ENCODE data around the gene PIP5KL1. TPM values are rescaled to one million over a fixed set of nuclear protein-coding genes. Genes with fewer than 3 reads are reported as not detected.
A peak's percentile ranks its signal among the peaks of the same experiment; 100 is the strongest.

PIP5KL1 gene
- total and polyA plus RNA-seq, 2 donors: 0.48 to 1.4 TPM

- Histone ChIP-seq H3K4me3 (ENCODE audit: low read depth, low read length) (no peak overlapping the region), H3K27ac (ENCODE audit: low read depth) (no peak overlapping the region), H3K4me1 (ENCODE audit: insufficient read depth) (no peaks in the 10 kb centered on the region), H3K36me3 (ENCODE audit: insufficient read depth) (no peaks in the 10 kb centered on the region)
- DNase-seq (ENCODE audit: extremely low spot score): no peak
- 68% methylated on average over 3 of the region's 3 CpGs for WGBS
Measured at GRCh38 chr9:127962278-127962677, 31.7 kb upstream of the PIP5KL1 start.

GRCh38 chr9:127961613-127962155 is 31.1 kb upstream of the PIP5KL1 start:
- no peaks in the 10 kb centered on the region for H3K36me3 ChIP-seq (ENCODE audit: insufficient read depth)
- no peak for DNase-seq (ENCODE audit: extremely low spot score)
- 91% methylated on average over 13 of the region's 13 CpGs for WGBS
- H3K27ac ChIP-seq (ENCODE audit: low read depth): no peak overlapping the region
- H3K4me3 ChIP-seq (ENCODE audit: low read depth, low read length): no peak overlapping the region
- no peaks in the 10 kb centered on the region for H3K4me1 ChIP-seq (ENCODE audit: insufficient read depth)

GRCh38 chr9:127961155-127961490 is 30.5 kb upstream of the PIP5KL1 start:
- DNase-seq (ENCODE audit: extremely low spot score): no peak
- H3K36me3 ChIP-seq (ENCODE audit: insufficient read depth): no peaks in the 10 kb centered on the region
- no peak overlapping the region for H3K4me3 ChIP-seq (ENCODE audit: low read depth, low read length)
- WGBS: 85% methylated on average over 2 of the region's 2 CpGs
- no peak overlapping the region for H3K27ac ChIP-seq (ENCODE audit: low read depth)
- no peaks in the 10 kb centered on the region for H3K4me1 ChIP-seq (ENCODE audit: insufficient read depth)

- peak overlapping the region; percentile 12 for H3K27ac ChIP-seq (ENCODE audit: low read depth)
- WGBS: 44% methylated on average over 11 of the region's 11 CpGs
- H3K4me3 ChIP-seq (ENCODE audit: low read depth, low read length): no peak overlapping the region
- H3K4me1 ChIP-seq (ENCODE audit: insufficient read depth): peaks cover 3% of the 10 kb centered on the region
- no peak for DNase-seq (ENCODE audit: extremely low spot score)
- H3K36me3 ChIP-seq (ENCODE audit: insufficient read depth): no peaks in the 10 kb centered on the region
Measured at GRCh38 chr9:127960410-127961154, 30.0 kb upstream of the PIP5KL1 start.

GRCh38 chr9:127959841-127960409 is 29.3 kb upstream of the PIP5KL1 start:
- H3K4me3 ChIP-seq (ENCODE audit: low read depth, low read length): no peak overlapping the region
- peak overlapping the region; percentile 24 for H3K27ac ChIP-seq (ENCODE audit: low read depth)
- no peak for DNase-seq (ENCODE audit: extremely low spot score)
- 82% methylated on average over 2 of the region's 2 CpGs for WGBS
- peaks cover 7% of the 10 kb centered on the region for H3K4me1 ChIP-seq (ENCODE audit: insufficient read depth)
- no peaks in the 10 kb centered on the region for H3K36me3 ChIP-seq (ENCODE audit: insufficient read depth)

- WGBS: 88% methylated on average over 4 of the region's 4 CpGs
- H3K4me3 ChIP-seq (ENCODE audit: low read depth, low read length): no peak overlapping the region
- no peaks in the 10 kb centered on the region for H3K36me3 ChIP-seq (ENCODE audit: insufficient read depth)
- no peak overlapping the region for H3K27ac ChIP-seq (ENCODE audit: low read depth)
- H3K4me1 ChIP-seq (ENCODE audit: insufficient read depth): peaks cover 7% of the 10 kb centered on the region
- no peak for DNase-seq (ENCODE audit: extremely low spot score)
Measured at GRCh38 chr9:127959398-127959797, 28.8 kb upstream of the PIP5KL1 start.

- Histone ChIP-seq H3K4me3 (ENCODE audit: low read depth, low read length) (no peak overlapping the region), H3K4me1 (ENCODE audit: insufficient read depth) (peaks cover 7% of the 10 kb centered on the region), H3K27ac (ENCODE audit: low read depth) (no peak overlapping the region), H3K36me3 (ENCODE audit: insufficient read depth) (no peaks in the 10 kb centered on the region)
- 97% methylated on average over 1 of the region's 1 CpG for WGBS
- no peak for DNase-seq (ENCODE audit: extremely low spot score)
Measured at GRCh38 chr9:127958728-127959127, 28.2 kb upstream of the PIP5KL1 start.

GRCh38 chr9:127955294-127956015 is 24.9 kb upstream of the PIP5KL1 start:
- peak overlapping the region; percentile 35 for H3K27ac ChIP-seq (ENCODE audit: low read depth)
- DNase-seq (ENCODE audit: extremely low spot score): no peak
- WGBS: 54% methylated on average over 12 of the region's 12 CpGs
- H3K4me1 ChIP-seq (ENCODE audit: insufficient read depth): peaks cover 7% of the 10 kb centered on the region
- H3K36me3 ChIP-seq (ENCODE audit: insufficient read depth): no peaks in the 10 kb centered on the region
- H3K4me3 ChIP-seq (ENCODE audit: low read depth, low read length): no peak overlapping the region

GRCh38 chr9:127954831-127955293 is 24.3 kb upstream of the PIP5KL1 start:
- Histone ChIP-seq H3K4me1 (ENCODE audit: insufficient read depth) (peaks cover 7% of the 10 kb centered on the region), H3K36me3 (ENCODE audit: insufficient read depth) (no peaks in the 10 kb centered on the region), H3K4me3 (ENCODE audit: low read depth, low read length) (no peak overlapping the region), H3K27ac (ENCODE audit: low read depth) (peak overlapping the region; percentile 50)
- WGBS: 32% methylated on average over 13 of the region's 13 CpGs
- DNase-seq (ENCODE audit: extremely low spot score): no peak

GRCh38 chr9:127953768-127954505 is 23.4 kb upstream of the PIP5KL1 start:
- no peak overlapping the region for H3K27ac ChIP-seq (ENCODE audit: low read depth)
- 84% methylated on average over 17 of the region's 17 CpGs for WGBS
- no peak overlapping the region for H3K4me3 ChIP-seq (ENCODE audit: low read depth, low read length)
- H3K36me3 ChIP-seq (ENCODE audit: insufficient read depth): no peaks in the 10 kb centered on the region
- DNase-seq (ENCODE audit: extremely low spot score): no peak
- H3K4me1 ChIP-seq (ENCODE audit: insufficient read depth): peaks cover 7% of the 10 kb centered on the region

- Histone ChIP-seq H3K4me3 (ENCODE audit: low read depth, low read length) (no peak overlapping the region), H3K36me3 (ENCODE audit: insufficient read depth) (no peaks in the 10 kb centered on the region), H3K4me1 (ENCODE audit: insufficient read depth) (peaks cover 7% of the 10 kb centered on the region), H3K27ac (ENCODE audit: low read depth) (no peak overlapping the region)
- DNase-seq (ENCODE audit: extremely low spot score): no peak
- 85% methylated on average over 1 of the region's 1 CpG for WGBS
Measured at GRCh38 chr9:127953154-127953553, 22.6 kb upstream of the PIP5KL1 start.

- Histone ChIP-seq H3K36me3 (ENCODE audit: insufficient read depth) (peaks cover 2% of the 10 kb centered on the region), H3K27ac (ENCODE audit: low read depth) (no peak overlapping the region), H3K4me1 (ENCODE audit: insufficient read depth) (peaks cover 6% of the 10 kb centered on the region), H3K4me3 (ENCODE audit: low read depth, low read length) (no peak overlapping the region)
- 62% methylated on average over 21 of the region's 21 CpGs for WGBS
- DNase-seq (ENCODE audit: extremely low spot score): no peak
Measured at GRCh38 chr9:127950513-127951289, 20.1 kb upstream of the PIP5KL1 start.
